Esophagus squamous epithelium (tissue), 4 donors: ENCODE data around the gene MDFIC2.

Experiments used
- POLR2A ChIP-seq, 4 donors: fragments of 450-650 bp; IDR thresholded peaks; one replicate each; pipeline ENCODE4 v1.6.1; 2017; ENCODE audit warnings: antibody characterized with exemption in 4 of 4, mild to moderate bottlenecking in 4 of 4, moderate library complexity in 3 of 4
- TF ChIP-seq, protein P1 (sequence below), 6 experiments: fragments of 450-650 bp in 4 of 6; fragments of 200-600 bp in 2 of 6; sonication (generic) in 2 of 6; IDR thresholded peaks; one replicate each; pipeline ENCODE4 v1.5.1; 2016 to 2019; ENCODE audit warnings: antibody characterized with exemption in 6 of 6, mild to moderate bottlenecking in 4 of 6, moderate library complexity in 4 of 6

DNA sequence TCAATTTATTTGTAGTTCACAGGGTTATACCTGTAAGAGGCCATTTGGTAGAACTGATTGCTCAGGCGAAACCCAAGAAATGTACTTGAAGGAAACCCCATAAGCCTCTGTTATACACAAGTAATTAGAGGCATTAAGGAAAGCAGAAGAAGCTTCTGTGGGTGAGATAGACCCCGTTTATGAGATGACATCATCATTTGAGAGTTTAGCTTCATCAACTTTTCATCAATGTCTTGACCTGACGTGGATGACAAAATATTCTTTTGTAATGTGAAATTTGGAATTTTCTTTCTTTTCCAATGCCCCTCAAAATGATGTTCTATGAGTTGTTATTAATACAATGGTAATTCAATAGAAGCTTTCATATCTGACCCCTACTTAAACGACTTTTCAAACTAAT lies 136.2 kb downstream of the MDFIC2 start:
- TF ChIP-seq, protein P1, sequence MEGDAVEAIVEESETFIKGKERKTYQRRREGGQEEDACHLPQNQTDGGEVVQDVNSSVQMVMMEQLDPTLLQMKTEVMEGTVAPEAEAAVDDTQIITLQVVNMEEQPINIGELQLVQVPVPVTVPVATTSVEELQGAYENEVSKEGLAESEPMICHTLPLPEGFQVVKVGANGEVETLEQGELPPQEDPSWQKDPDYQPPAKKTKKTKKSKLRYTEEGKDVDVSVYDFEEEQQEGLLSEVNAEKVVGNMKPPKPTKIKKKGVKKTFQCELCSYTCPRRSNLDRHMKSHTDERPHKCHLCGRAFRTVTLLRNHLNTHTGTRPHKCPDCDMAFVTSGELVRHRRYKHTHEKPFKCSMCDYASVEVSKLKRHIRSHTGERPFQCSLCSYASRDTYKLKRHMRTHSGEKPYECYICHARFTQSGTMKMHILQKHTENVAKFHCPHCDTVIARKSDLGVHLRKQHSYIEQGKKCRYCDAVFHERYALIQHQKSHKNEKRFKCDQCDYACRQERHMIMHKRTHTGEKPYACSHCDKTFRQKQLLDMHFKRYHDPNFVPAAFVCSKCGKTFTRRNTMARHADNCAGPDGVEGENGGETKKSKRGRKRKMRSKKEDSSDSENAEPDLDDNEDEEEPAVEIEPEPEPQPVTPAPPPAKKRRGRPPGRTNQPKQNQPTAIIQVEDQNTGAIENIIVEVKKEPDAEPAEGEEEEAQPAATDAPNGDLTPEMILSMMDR (IDR thresholded peaks at IDR 0.05), result no peak
- TF ChIP-seq POLR2A (IDR thresholded peaks at IDR 0.05), result no peak
